ENCODE measurements around the gene RRBP1. TPM values are rescaled to one million over a fixed set of nuclear protein-coding genes. Genes with fewer than 3 reads are reported as not detected.

The RRBP1 gene
- total and polyA plus RNA-seq, 2 of the 4 experiments (the other 2 are of a cell fraction): 90.2 to 136 TPM

DNA sequence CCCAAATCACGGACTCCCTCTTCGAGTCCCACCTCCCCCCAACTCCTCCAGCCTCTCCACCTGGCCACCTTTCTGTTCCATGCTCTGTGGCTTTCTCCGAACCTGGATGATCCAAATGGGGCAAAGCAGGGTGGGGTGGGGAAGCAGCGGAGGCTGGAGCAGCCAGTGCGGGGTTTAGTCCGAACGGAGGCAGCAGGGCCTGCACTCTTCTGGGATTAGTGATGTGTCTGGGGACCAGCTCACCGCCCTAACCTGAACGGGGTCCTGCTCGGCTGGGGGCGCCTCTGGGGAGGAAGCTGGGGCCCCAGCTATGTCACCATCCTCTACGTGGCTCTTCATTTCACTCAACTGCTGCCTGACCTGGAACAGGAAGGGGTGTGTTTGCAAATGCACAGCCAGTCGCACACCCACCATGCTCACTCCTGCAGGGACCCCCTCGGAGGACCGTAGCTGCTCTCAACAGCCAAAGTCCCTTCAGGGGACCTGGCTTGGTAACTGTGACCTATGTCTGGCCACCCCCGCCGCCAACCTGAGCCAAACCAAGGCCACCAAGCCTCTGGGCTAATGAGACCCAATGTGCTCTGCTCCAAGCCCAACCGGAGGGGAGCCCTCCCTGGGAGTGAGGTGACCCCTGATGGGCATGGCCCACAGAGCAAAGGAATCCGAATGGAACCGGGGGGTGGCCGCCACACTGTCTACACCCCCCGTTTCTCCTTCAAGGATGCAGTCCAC is 65.4 kb downstream of the RRBP1 start:
- Histone ChIP-seq H2BK20ac (ENCODE audit: low read depth, low read length) (no peak overlapping the region), H3K9me3 (ENCODE audit: control insufficient read depth, insufficient read depth, low read length) (no peaks in the 10 kb centered on the region), H3K9ac (ENCODE audit: low read depth, low read length) (no peak overlapping the region), H3K56ac (ENCODE audit: extremely low read depth, insufficient read depth, low read length) (no peak overlapping the region), H2BK120ac (ENCODE audit: low read depth, low read length) (no peak overlapping the region), H3K4me2 (ENCODE audit: low read depth, low read length) (no peak overlapping the region), H2AFZ (replicated peaks; ENCODE audit: low read length, poor library complexity) (no peak overlapping the region), H2BK5ac (ENCODE audit: low read depth, low read length, poor library complexity, severe bottlenecking) (no peak overlapping the region), H4K91ac (ENCODE audit: insufficient read depth, low read depth, low read length) (no peak overlapping the region), H3K18ac (ENCODE audit: low read depth, low read length) (no peak overlapping the region), H2BK15ac (ENCODE audit: low read depth, low read length) (no peak overlapping the region), H2AK5ac (ENCODE audit: low read depth, low read length) (no peak overlapping the region), H3K4me3 (ENCODE audit: insufficient read depth, low read depth, low read length) (no peak overlapping the region), H3K4me1 (ENCODE audit: control insufficient read depth, insufficient read depth, low read length) (no peaks in the 10 kb centered on the region; the same call in 1 of the 2 replicates), H3K4ac (ENCODE audit: low read depth, low read length) (no peak overlapping the region), H2AK9ac (replicated peaks; ENCODE audit: low read depth, low read length, poor library complexity) (no peak overlapping the region), H3K23ac (ENCODE audit: low read depth, low read length) (no peak overlapping the region), H3K79me1 (ENCODE audit: low read depth in 1 of 2, low read length in 2 of 2) (peaks cover 2 to 58% of the 10 kb centered on the region in 2 experiments; a peak in 3 of 4 replicates), H3K14ac (replicated peaks; ENCODE audit: low read depth, low read length) (no peak overlapping the region), H3K27ac (ENCODE audit: insufficient read depth, low read length) (no peak overlapping the region), H3K9me1 (ENCODE audit: insufficient read depth, low read length) (no peaks in the 10 kb centered on the region), H4K8ac (ENCODE audit: low read depth in 2 of 2, low read length in 2 of 2) (no peak overlapping the region), H4K20me1 (ENCODE audit: insufficient read depth, low read length) (peaks cover 69% of the 10 kb centered on the region), H3K27me3 (ENCODE audit: control insufficient read depth, insufficient read depth, low read length) (no peaks in the 10 kb centered on the region), H3K36me3 (ENCODE audit: control insufficient read depth, insufficient read depth, low read length) (peaks cover 85% of the 10 kb centered on the region), H4K5ac (ENCODE audit: low read depth, low read length) (no peak overlapping the region)
- TF ChIP-seq NFE2L2 (IDR thresholded peaks at IDR 0.05; ENCODE audit: low read depth, low read length) (no peak), MAFK (IDR thresholded peaks at IDR 0.05; ENCODE audit: low read depth, low read length) (no peak), SMC3 (IDR thresholded peaks at IDR 0.05; ENCODE audit: low read depth, low read length) (no peak), BHLHE40 (IDR thresholded peaks at IDR 0.05; ENCODE audit: low read depth, low read length) (no peak), MAZ (IDR thresholded peaks at IDR 0.05; ENCODE audit: borderline replicate concordance, low read depth, low read length) (no peak), RAD21 (IDR thresholded peaks at IDR 0.05; ENCODE audit: low read length) (no peak), RCOR1 (IDR thresholded peaks at IDR 0.05; ENCODE audit: insufficient replicate concordance, low read length) (no peak), POLR2A (IDR thresholded peaks at IDR 0.05; ENCODE audit: low read depth, low read length) (no peak), MXI1 (IDR thresholded peaks at IDR 0.05; ENCODE audit: borderline replicate concordance, low read depth, low read length) (no peak), CEBPB (IDR thresholded peaks at IDR 0.05; ENCODE audit: low read depth, low read length) (no peak), RFX5 (IDR thresholded peaks at IDR 0.05; ENCODE audit: low read depth, low read length) (no peak)
- TF ChIP-seq, protein P1, sequence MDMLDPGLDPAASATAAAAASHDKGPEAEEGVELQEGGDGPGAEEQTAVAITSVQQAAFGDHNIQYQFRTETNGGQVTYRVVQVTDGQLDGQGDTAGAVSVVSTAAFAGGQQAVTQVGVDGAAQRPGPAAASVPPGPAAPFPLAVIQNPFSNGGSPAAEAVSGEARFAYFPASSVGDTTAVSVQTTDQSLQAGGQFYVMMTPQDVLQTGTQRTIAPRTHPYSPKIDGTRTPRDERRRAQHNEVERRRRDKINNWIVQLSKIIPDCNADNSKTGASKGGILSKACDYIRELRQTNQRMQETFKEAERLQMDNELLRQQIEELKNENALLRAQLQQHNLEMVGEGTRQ (IDR thresholded peaks at IDR 0.05; ENCODE audit: low read depth, low read length): no peak
- TF ChIP-seq, protein P2, sequence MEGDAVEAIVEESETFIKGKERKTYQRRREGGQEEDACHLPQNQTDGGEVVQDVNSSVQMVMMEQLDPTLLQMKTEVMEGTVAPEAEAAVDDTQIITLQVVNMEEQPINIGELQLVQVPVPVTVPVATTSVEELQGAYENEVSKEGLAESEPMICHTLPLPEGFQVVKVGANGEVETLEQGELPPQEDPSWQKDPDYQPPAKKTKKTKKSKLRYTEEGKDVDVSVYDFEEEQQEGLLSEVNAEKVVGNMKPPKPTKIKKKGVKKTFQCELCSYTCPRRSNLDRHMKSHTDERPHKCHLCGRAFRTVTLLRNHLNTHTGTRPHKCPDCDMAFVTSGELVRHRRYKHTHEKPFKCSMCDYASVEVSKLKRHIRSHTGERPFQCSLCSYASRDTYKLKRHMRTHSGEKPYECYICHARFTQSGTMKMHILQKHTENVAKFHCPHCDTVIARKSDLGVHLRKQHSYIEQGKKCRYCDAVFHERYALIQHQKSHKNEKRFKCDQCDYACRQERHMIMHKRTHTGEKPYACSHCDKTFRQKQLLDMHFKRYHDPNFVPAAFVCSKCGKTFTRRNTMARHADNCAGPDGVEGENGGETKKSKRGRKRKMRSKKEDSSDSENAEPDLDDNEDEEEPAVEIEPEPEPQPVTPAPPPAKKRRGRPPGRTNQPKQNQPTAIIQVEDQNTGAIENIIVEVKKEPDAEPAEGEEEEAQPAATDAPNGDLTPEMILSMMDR (conservative IDR thresholded peaks at IDR 0.05; ENCODE audit: low read depth, low read length): no peak
- DNase-seq: no peak
- BruUV-seq (replicated peaks): no TSS peak
- POLR2A ChIA-PET (ENCODE audit: unreplicated experiment): no interaction called here
- ATAC-seq (ENCODE audit: low read depth): no peak
- intact Hi-C loops (cut with micrococcal nuclease) (loop anchor here (1.0 to 10.0 kb wide), 2 partner anchors 79 to 112 kb away; no protein-coding TSS in a partner anchor), in situ Hi-C loops (cut with MboI; ENCODE audit: low sequenced_read_pairs) (no loop called here), dilution Hi-C loops (cut with HindIII; ENCODE audit: low sequenced_read_pairs, unreplicated experiment) (no loop called here)
- 98% methylated on average over 9 of the region's 22 CpGs; no CpG with 5 or more reads in 1 of the 2 experiments for WGBS, 2 experiments (ENCODE audit: extremely low coverage in 2 of 2, insufficient read length in 1 of 2)
- CTCF ChIA-PET: no interaction called here
